HepG2 (cell line): ENCODE measurements around the gene DDAH1. TPM values are rescaled to one million over a fixed set of nuclear protein-coding genes. Genes with fewer than 3 reads are reported as not detected.

Experiments
- ATAC-seq: fragments of 200-7000 bp; cut with Tn5 transposase; 3 replicates; pipeline ENCODE4 v1.9.1; 2020; ENCODE audit warnings: mild to moderate bottlenecking, moderate library complexity
- BruUV-seq: library from RNA; stranded (reverse); fragments of 400-500 nt; replicated peaks from 2 replicates; lab custom pipeline; 2021; lab: Mats Ljungman, UMichigan
- CTCF ChIA-PET: fragments of 300-600 bp; formaldehyde crosslinking; extraction: SDS; loops from one replicate; lab custom pipeline; 2021; ENCODE audit warnings: low total read pairs, inconsistent platforms, low intra/inter-chr PET ratio; lab: Yijun Ruan, JAX
- POLR2A ChIA-PET: fragments of 350-600 bp; sonication (Branson Sonifier 250); formaldehyde crosslinking; loops from one replicate; lab custom pipeline; 2020; ENCODE audit warnings: antibody characterized with exemption, inconsistent platforms; lab: Yijun Ruan, JAX
- DNase-seq: peaks from one replicate; pipeline ENCODE4 v3.0.0-alpha.2; 2015; ENCODE audit warnings: low spot score
- FAIRE-seq: peaks from 3 replicates; lab custom pipeline; 2011; peaks lifted over from hg19 to GRCh38; lab: Jason Lieb, UNC
- H2AFZ ChIP-seq: one replicate; pipeline ENCODE4 v1.6.1; 2011; ENCODE audit warnings: low read length, inconsistent platforms
- H3K27ac ChIP-seq: fragments of 300-600 bp; 3 replicates; pipeline ENCODE4 v1.8.0; 2011; ENCODE audit warnings: mixed run types, mild to moderate bottlenecking, mixed read lengths, low read length, inconsistent platforms; ENCODE audit not compliant: insufficient read depth; ENCODE audit errors: extremely low read length
- H3K27me3 ChIP-seq, 2 experiments: fragments of 200-600 bp in 1 of 2; 2 replicates in 1 of 2; 3 replicates in 1 of 2; pipeline versions ENCODE4 v1.6.0 to v1.8.0; 2011; ENCODE audit warnings: low read length in 2 of 2, mild to moderate bottlenecking in 2 of 2, moderate library complexity in 2 of 2, inconsistent platforms in 1 of 2; ENCODE audit not compliant: insufficient read depth in 2 of 2, control insufficient read depth in 1 of 2
- H3K36me3 ChIP-seq, 2 experiments: fragments of 200-600 bp in 1 of 2; replicated peaks in 1 of 2; 2 replicates in 1 of 2; 3 replicates in 1 of 2; pipeline versions ENCODE4 v1.5.1 to v1.8.0; 2011; ENCODE audit warnings: low read length in 2 of 2, inconsistent platforms in 1 of 2; ENCODE audit not compliant: insufficient read depth in 2 of 2, control insufficient read depth in 1 of 2
- H3K4me1 ChIP-seq: 2 replicates; pipeline ENCODE4 v1.5.1; 2012; ENCODE audit warnings: low read length, inconsistent platforms; ENCODE audit not compliant: insufficient read depth
- H3K4me2 ChIP-seq: 2 replicates; pipeline ENCODE4 v1.6.0; 2011; ENCODE audit warnings: low read depth, low read length, inconsistent platforms
- H3K4me3 ChIP-seq, 3 experiments: fragments of 200-600 bp in 1 of 3; sonication (generic), shearing (Covaris generic) in 1 of 3; replicated peaks in 1 of 3; 2 replicates each; pipeline ENCODE4 v1.5.1; 2011 to 2016; ENCODE audit warnings: low read length in 3 of 3, inconsistent platforms in 2 of 3, low read depth in 2 of 3, mild to moderate bottlenecking in 2 of 3, control low read depth in 1 of 3, mixed read lengths in 1 of 3; ENCODE audit not compliant: insufficient read depth in 1 of 3
- H3K79me2 ChIP-seq: one replicate; pipeline ENCODE4 v1.6.1; 2011; ENCODE audit warnings: low read length, inconsistent platforms; ENCODE audit not compliant: insufficient read depth
- H3K9ac ChIP-seq: 2 replicates; pipeline ENCODE4 v1.6.0; 2011; ENCODE audit warnings: mild to moderate bottlenecking, low read depth, low read length, inconsistent platforms; ENCODE audit not compliant: insufficient read depth
- H3K9me3 ChIP-seq: 2 replicates; pipeline ENCODE4 v1.5.1; 2012; ENCODE audit warnings: mild to moderate bottlenecking, low read length
- H4K20me1 ChIP-seq: 2 replicates; pipeline ENCODE4 v1.6.0; 2011; ENCODE audit warnings: inconsistent platforms, mild to moderate bottlenecking, low read length, moderate library complexity; ENCODE audit not compliant: insufficient read depth
- CBX2 ChIP-seq, 2 experiments: fragments of 200-600 bp in 1 of 2; sonication (generic); formaldehyde crosslinking in 1 of 2; IDR thresholded peaks; 2 replicates each; pipeline versions ENCODE4 v1.7.0 to v1.8.1; 2018 to 2022; ENCODE audit warnings: low read depth in 2 of 2, low read length in 1 of 2, mild to moderate bottlenecking in 1 of 2, missing genetic modification reagents in 1 of 2
- DNMT3B ChIP-seq: conservative IDR thresholded peaks from 2 replicates; pipeline ENCODE4 v1.6.1; 2016; ENCODE audit warnings: missing biosample characterization, control low read depth
- KDM1A ChIP-seq: IDR thresholded peaks from 2 replicates; pipeline ENCODE4 v1.6.1; 2016; ENCODE audit warnings: missing compliant biosample characterization
- MEIS2 ChIP-seq: sonication (generic); formaldehyde crosslinking; IDR thresholded peaks from 2 replicates; pipeline ENCODE4 v1.9.0; 2021; ENCODE audit warnings: mild to moderate bottlenecking, missing genetic modification reagents
- NR1H2 ChIP-seq: sonication (generic); formaldehyde crosslinking; IDR thresholded peaks from 2 replicates; pipeline ENCODE4 v1.8.1; 2022; ENCODE audit warnings: low read depth, missing genetic modification reagents, borderline replicate concordance
- POGZ ChIP-seq: sonication (generic); formaldehyde crosslinking; IDR thresholded peaks from 2 replicates; pipeline ENCODE4 v1.4.0; 2020; ENCODE audit warnings: mild to moderate bottlenecking, missing genetic modification reagents
- RBM22 ChIP-seq: fragments of 200-400 bp; formaldehyde crosslinking; optimal IDR thresholded peaks from 2 replicates; pipeline ENCODE3; 2017; ENCODE audit warnings: mild to moderate bottlenecking, low read length, moderate library complexity
- SATB2 ChIP-seq: sonication (generic); formaldehyde crosslinking; IDR thresholded peaks from 2 replicates; pipeline ENCODE4 v1.5.0; 2020; ENCODE audit warnings: missing genetic modification reagents
- SMAD9 ChIP-seq: sonication (generic); formaldehyde crosslinking; IDR thresholded peaks from 2 replicates; pipeline ENCODE4 v1.5.1; 2020; ENCODE audit warnings: mild to moderate bottlenecking, missing genetic modification reagents
- SRSF1 ChIP-seq: fragments of 200-400 bp; formaldehyde crosslinking; optimal IDR thresholded peaks from 2 replicates; pipeline ENCODE3; 2017; ENCODE audit warnings: mild to moderate bottlenecking, low read depth, low read length, moderate library complexity
- ZFP82 ChIP-seq: sonication (generic); formaldehyde crosslinking; IDR thresholded peaks from 2 replicates; pipeline ENCODE4 v1.5.1; 2020; ENCODE audit warnings: mild to moderate bottlenecking, missing genetic modification reagents, borderline replicate concordance
- ZNF12 ChIP-seq: sonication (generic); formaldehyde crosslinking; IDR thresholded peaks from 2 replicates; pipeline ENCODE4 v1.5.0; 2020; ENCODE audit warnings: missing genetic modification reagents
- ZNF121 ChIP-seq: sonication (generic); formaldehyde crosslinking; IDR thresholded peaks from 2 replicates; pipeline ENCODE4 v1.5.0; 2020; ENCODE audit warnings: mild to moderate bottlenecking, missing genetic modification reagents
- ZNF335 ChIP-seq: sonication (generic); formaldehyde crosslinking; IDR thresholded peaks from 2 replicates; pipeline ENCODE4 v1.4.0; 2020; ENCODE audit warnings: missing genetic modification reagents
- ZNF383 ChIP-seq: sonication (generic); formaldehyde crosslinking; IDR thresholded peaks from 2 replicates; pipeline ENCODE4 v1.4.0; 2020; ENCODE audit warnings: missing genetic modification reagents, mild to moderate bottlenecking, borderline replicate concordance
- ZNF460 ChIP-seq: sonication (generic); formaldehyde crosslinking; IDR thresholded peaks from 2 replicates; pipeline ENCODE4 v1.5.1; 2020; ENCODE audit warnings: missing genetic modification reagents, mild to moderate bottlenecking, borderline replicate concordance
- ZNF549 ChIP-seq: sonication (generic); formaldehyde crosslinking; IDR thresholded peaks from 2 replicates; pipeline ENCODE4 v1.5.0; 2020; ENCODE audit warnings: missing genetic modification reagents
- ZNF749 ChIP-seq: sonication (generic); formaldehyde crosslinking; IDR thresholded peaks from 2 replicates; pipeline ENCODE4 v1.8.0; 2022; ENCODE audit warnings: mild to moderate bottlenecking, missing genetic modification reagents, moderate library complexity, borderline replicate concordance
- ZNF782 ChIP-seq: sonication (generic); formaldehyde crosslinking; IDR thresholded peaks from 2 replicates; pipeline ENCODE4 v1.4.0; 2020; ENCODE audit warnings: missing genetic modification reagents, mild to moderate bottlenecking, borderline replicate concordance
- WGBS: methylation state at CpG from one replicate; pipeline ENCODE4 v1.1.6; 2017; ENCODE audit warnings: low lambda C conversion rate; 5-methylcytosine and 5-hydroxymethylcytosine counted together
- in situ Hi-C: cut with HindIII; loops from 2 replicates; pipeline ENCODE4 v1.10.0; 2017; ENCODE audit warnings: low pct_unique_long_range_greater_than_20kb; ENCODE audit not compliant: extremely low pct_ligation_motif_present
- intact Hi-C: fragments of 100-400 bp; cut with micrococcal nuclease; formaldehyde crosslinking; loops from one replicate; pipeline ENCODE4 v1.10.0; 2022; ENCODE audit not compliant: unreplicated experiment
- polyA plus RNA-seq, 8 experiments: library from polyadenylated mRNA; depleted of rRNA in 3 of 8; stranded (reverse) in 7 of 8; unstranded in 1 of 8; fragments of >200 nt; fragmentation: Illumina TruSeq in 4 of 8; extraction: Trizol in 4 of 8; gene quantifications; 2 replicates each; pipeline versions ENCODE4 v1.2.1 to v1.2.3, GENCODE V29; 2011 to 2016; ENCODE audit warnings: low read depth in 4 of 8, missing spikeins in 1 of 8, mixed read lengths in 1 of 8; ENCODE audit not compliant: insufficient read depth in 1 of 8
- total RNA-seq, 5 experiments: library from RNA; depleted of rRNA; stranded (reverse); fragments of >200 nt; fragmentation: Illumina TruSeq; extraction: Trizol; gene quantifications; 2 replicates each; pipeline ENCODE4 v1.2.3, GENCODE V29; 2016; ENCODE audit warnings: low read depth in 1 of 5
- TF ChIP-seq, protein P1 (sequence below): sonication (generic); formaldehyde crosslinking; IDR thresholded peaks from 2 replicates; pipeline ENCODE4 v1.8.1; 2023; ENCODE audit warnings: mild to moderate bottlenecking, moderate library complexity, missing genetic modification reagents
- TF ChIP-seq, protein P2 (sequence below): IDR thresholded peaks from 2 replicates; pipeline ENCODE4 v1.4.0; 2020; ENCODE audit warnings: mild to moderate bottlenecking, missing genetic modification reagents

Gene DDAH1
- total and polyA plus RNA-seq, 2 of the 13 experiments (the other 11 are each of a cell fraction or from before 2014, with no cell fraction given) = 39.7 to 64.4 TPM

DNA sequence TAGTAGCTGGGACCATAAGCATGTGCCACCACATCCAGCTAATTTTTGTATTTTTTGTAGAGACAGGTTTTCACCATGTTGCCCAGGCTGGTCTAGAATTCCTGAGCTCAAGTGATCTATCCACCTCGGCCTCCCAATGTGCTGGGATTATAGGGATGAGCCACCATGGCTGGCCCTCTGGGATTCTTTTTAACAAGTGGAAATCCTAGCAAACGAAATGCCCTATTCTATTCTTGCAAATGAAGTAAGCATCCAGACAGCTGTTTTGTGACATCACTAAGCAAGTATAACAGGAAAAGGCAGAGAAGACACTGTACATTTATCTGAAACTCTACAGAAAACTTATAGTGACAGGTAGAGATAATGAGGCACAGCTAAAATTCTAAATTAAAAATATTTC, 86.4 kb downstream of the DDAH1 start (continued):
- TF ChIP-seq ZNF549 (no peak), POGZ (CRISPR knock-in tag) (no peak), DNMT3B (CRISPR knock-in tag) (no peak), SATB2 (CRISPR knock-in tag) (no peak)
- TF ChIP-seq, all 625 proteins: peak for 0

DNA sequence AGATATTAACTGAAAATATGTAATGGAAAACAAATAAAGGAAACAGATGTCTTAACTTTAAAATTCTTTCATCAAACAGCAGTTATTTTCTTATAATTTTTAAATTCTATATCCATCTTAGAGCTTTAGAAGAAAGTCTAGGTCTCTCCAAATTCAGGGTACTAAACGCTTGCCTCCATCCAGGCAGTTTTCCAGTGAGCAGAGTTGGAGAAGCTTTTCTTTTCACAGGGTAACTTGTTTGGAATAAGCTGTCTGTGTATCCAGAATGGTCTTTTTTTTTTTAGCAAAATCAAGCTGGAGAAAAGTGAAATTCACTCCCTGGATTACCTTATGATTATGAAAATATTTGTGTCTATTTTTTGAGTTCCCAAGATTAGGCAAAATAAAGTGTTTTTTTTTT, 88.6 kb downstream of the DDAH1 start:
- ChIA-PET POLR2A (no interaction called here), CTCF (no interaction called here)
- Histone ChIP-seq H3K9ac (no peak overlapping the region), H3K79me2 (peaks cover 20% of the 10 kb centered on the region), H3K36me3 (no peaks in the 10 kb centered on the region; a peak in 1 of 5 replicates), H4K20me1 (peaks cover 3% of the 10 kb centered on the region), H3K27me3 (no peaks in the 10 kb centered on the region), H3K4me2 (no peak overlapping the region), H3K27ac (no peak overlapping the region), H3K9me3 (no peaks in the 10 kb centered on the region), H3K4me1 (peaks cover 24% of the 10 kb centered on the region), H2AFZ (no peak overlapping the region), H3K4me3 (no peak overlapping the region)
- ATAC-seq (no peak), DNase-seq (no peak), FAIRE-seq (no peak)
- WGBS = 90% methylated on average over 1 of the region's 1 CpG
- BruUV-seq = no TSS peak
- intact Hi-C loops (no loop called here), in situ Hi-C loops (no loop called here)
- TF ChIP-seq ZNF335 (CRISPR knock-in tag) (no peak), NR1H2 (CRISPR knock-in tag) (no peak), ZNF460 (no peak), CBX2 (IDR thresholded peaks at IDR 0.05; ENCODE audit: low read depth, low read length) (no peak), CBX2 (CRISPR knock-in tag; IDR thresholded peaks at IDR 0.05; ENCODE audit: low read depth) (no peak), ZNF749 (CRISPR knock-in tag) (no peak), ZFP82 (no peak), ZNF383 (no peak), SRSF1 (no peak), RBM22 (no peak), SMAD9 (CRISPR knock-in tag) (no peak), KDM1A (CRISPR knock-in tag) (no peak), ZNF12 (CRISPR knock-in tag) (no peak), SATB2 (CRISPR knock-in tag) (no peak), MEIS2 (CRISPR knock-in tag) (no peak), ZNF121 (CRISPR knock-in tag) (no peak), ZNF782 (CRISPR knock-in tag) (no peak)
- TF ChIP-seq, protein P1, sequence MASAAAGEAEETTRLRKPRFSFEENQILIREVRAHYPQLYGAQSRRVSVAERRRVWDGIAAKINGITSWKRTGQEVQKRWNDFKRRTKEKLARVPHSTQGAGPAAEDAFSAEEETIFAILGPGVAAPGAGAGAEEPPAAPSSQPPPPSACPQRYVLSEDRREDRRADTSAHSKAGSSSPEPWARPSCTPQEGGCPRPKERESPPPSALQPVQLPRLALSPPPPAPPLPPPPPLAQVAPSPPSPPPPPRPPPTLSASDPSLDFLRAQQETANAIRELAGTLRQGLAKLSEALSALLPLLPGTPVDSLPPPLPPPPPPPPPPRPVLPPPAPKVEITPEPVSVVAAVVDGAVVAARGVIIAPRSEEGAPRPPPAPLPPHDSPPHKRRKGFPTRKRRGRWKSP (CRISPR knock-in tag) = no peak
- TF ChIP-seq, protein P2, sequence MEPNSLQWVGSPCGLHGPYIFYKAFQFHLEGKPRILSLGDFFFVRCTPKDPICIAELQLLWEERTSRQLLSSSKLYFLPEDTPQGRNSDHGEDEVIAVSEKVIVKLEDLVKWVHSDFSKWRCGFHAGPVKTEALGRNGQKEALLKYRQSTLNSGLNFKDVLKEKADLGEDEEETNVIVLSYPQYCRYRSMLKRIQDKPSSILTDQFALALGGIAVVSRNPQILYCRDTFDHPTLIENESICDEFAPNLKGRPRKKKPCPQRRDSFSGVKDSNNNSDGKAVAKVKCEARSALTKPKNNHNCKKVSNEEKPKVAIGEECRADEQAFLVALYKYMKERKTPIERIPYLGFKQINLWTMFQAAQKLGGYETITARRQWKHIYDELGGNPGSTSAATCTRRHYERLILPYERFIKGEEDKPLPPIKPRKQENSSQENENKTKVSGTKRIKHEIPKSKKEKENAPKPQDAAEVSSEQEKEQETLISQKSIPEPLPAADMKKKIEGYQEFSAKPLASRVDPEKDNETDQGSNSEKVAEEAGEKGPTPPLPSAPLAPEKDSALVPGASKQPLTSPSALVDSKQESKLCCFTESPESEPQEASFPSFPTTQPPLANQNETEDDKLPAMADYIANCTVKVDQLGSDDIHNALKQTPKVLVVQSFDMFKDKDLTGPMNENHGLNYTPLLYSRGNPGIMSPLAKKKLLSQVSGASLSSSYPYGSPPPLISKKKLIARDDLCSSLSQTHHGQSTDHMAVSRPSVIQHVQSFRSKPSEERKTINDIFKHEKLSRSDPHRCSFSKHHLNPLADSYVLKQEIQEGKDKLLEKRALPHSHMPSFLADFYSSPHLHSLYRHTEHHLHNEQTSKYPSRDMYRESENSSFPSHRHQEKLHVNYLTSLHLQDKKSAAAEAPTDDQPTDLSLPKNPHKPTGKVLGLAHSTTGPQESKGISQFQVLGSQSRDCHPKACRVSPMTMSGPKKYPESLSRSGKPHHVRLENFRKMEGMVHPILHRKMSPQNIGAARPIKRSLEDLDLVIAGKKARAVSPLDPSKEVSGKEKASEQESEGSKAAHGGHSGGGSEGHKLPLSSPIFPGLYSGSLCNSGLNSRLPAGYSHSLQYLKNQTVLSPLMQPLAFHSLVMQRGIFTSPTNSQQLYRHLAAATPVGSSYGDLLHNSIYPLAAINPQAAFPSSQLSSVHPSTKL (CRISPR knock-in tag) = no peak
